ENCODE results near the gene MFSD8.

DNA sequence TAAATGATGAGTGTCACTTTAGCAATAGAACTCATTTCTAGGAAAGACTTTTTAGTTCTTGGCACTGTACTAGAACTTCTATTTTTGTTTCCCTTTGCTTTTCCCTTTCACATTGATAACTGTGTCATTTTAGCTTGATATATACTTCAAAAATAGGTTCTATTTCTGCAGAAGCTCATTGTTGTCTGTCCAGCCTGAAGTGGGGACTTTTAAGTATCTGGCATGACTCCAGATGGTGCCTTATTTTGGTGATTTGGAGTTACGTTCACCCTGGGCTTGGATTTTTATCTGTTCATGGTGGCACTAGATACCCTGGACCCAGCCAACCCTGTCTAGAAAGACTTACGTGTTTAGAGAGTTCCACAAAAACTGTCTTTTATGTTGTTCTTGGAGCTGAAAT, 3.6 kb upstream of the MFSD8 start:
- TF ChIP-seq CTCF (conservative IDR thresholded peaks at IDR 0.05; ENCODE audit: low read depth, low read length) (no peak), EZH2 (IDR thresholded peaks at IDR 0.05; ENCODE audit: borderline replicate concordance, low read depth, low read length, poor library complexity, severe bottlenecking) (no peak)
